B cell (primary cell): ENCODE measurements around the gene CSF1. TPM values are rescaled to one million over a fixed set of nuclear protein-coding genes. Genes with fewer than 3 reads are reported as not detected.
A peak's percentile ranks its signal among the peaks of the same experiment; 100 is the strongest.

Experiments
- ATAC-seq: fragments of 200-7000 bp; cut with Tn5 transposase; one replicate; pipeline ENCODE4 v1.10.0; 2021; ENCODE audit warnings: low read depth, mild to moderate bottlenecking, moderate number of reproducible peaks, moderate library complexity
- CTCF ChIA-PET: fragments of 350-600 bp; sonication (Branson Sonifier 250); formaldehyde crosslinking; loops from one replicate; lab custom pipeline; 2021; ENCODE audit warnings: antibody characterized with exemption, inconsistent platforms; lab: Charles Lee
- POLR2A ChIA-PET: fragments of 350-600 bp; sonication (Branson Sonifier 250); formaldehyde crosslinking; loops from one replicate; lab custom pipeline; 2021; ENCODE audit warnings: antibody characterized with exemption; lab: Charles Lee
- DNase-seq: peaks from one replicate; pipeline ENCODE4 v3.0.0; 2013
- H2AFZ ChIP-seq: 2 replicates; pipeline ENCODE4 v1.6.1; 2012; ENCODE audit warnings: mild to moderate bottlenecking, low read depth, low read length; ENCODE audit not compliant: insufficient read depth, poor library complexity, severe bottlenecking
- H3K27ac ChIP-seq, 2 donors: 1 replicate in 1 of 2; 2 replicates in 1 of 2; pipeline ENCODE4 v1.5.1; 2012 to 2013; ENCODE audit warnings: low read length in 2 of 2, mild to moderate bottlenecking in 2 of 2, moderate library complexity in 1 of 2
- H3K27me3 ChIP-seq, 4 experiments: fragments of 200-600 bp in 1 of 4; sonication (generic) in 1 of 4; replicated peaks in 1 of 4; 1 replicate in 2 of 4; 2 replicates in 2 of 4; pipeline versions ENCODE4 v1.6.1 to v1.7.0; 2013 to 2016; ENCODE audit warnings: low read length in 3 of 4, mild to moderate bottlenecking in 2 of 4, mixed read lengths in 1 of 4, moderate library complexity in 1 of 4; ENCODE audit not compliant: insufficient read depth in 4 of 4, control insufficient read depth in 3 of 4; ENCODE audit errors: control extremely low read depth in 1 of 4
- H3K36me3 ChIP-seq, 2 experiments: replicated peaks in 1 of 2; 1 replicate in 1 of 2; 2 replicates in 1 of 2; pipeline versions ENCODE4 v1.6.1 to v1.7.1; 2013; ENCODE audit warnings: low read length in 1 of 2; ENCODE audit not compliant: insufficient read depth in 2 of 2, control insufficient read depth in 1 of 2; ENCODE audit errors: control extremely low read depth in 1 of 2, extremely low read depth in 1 of 2
- H3K4me1 ChIP-seq, 2 donors: fragments of 200-600 bp in 1 of 2; sonication (generic) in 1 of 2; 1 replicate in 1 of 2; 2 replicates in 1 of 2; pipeline versions ENCODE4 v1.5.1 to v1.6.1; 2013 to 2017; ENCODE audit warnings: low read length in 2 of 2; ENCODE audit not compliant: control insufficient read depth in 2 of 2, insufficient read depth in 2 of 2
- H3K4me2 ChIP-seq: replicated peaks from 2 replicates; pipeline ENCODE3; 2012; ENCODE audit warnings: mild to moderate bottlenecking, low read depth, low read length; ENCODE audit not compliant: poor library complexity, severe bottlenecking
- H3K4me3 ChIP-seq, 5 experiments: fragments of 200-600 bp in 1 of 5; sonication (generic) in 1 of 5; 1 replicate in 3 of 5; 2 replicates in 2 of 5; pipeline versions ENCODE4 v1.5.1 to v1.7.0; 2011 to 2016; ENCODE audit warnings: low read length in 4 of 5, mild to moderate bottlenecking in 4 of 5, low read depth in 2 of 5, control low read depth in 1 of 5, moderate library complexity in 1 of 5; ENCODE audit not compliant: insufficient read depth in 1 of 5; ENCODE audit errors: control extremely low read depth in 1 of 5, extremely low read depth in 1 of 5
- H3K79me2 ChIP-seq: fragments of 200-600 bp; sonication (generic); one replicate; pipeline ENCODE4 v1.6.0; 2016; ENCODE audit warnings: low read length; ENCODE audit not compliant: control insufficient read depth, insufficient read depth
- H3K9ac ChIP-seq: fragments of 200-600 bp; sonication (generic); 2 replicates; pipeline ENCODE4 v1.6.1; 2017; ENCODE audit warnings: mild to moderate bottlenecking, low read length, moderate library complexity
- H3K9me3 ChIP-seq, 3 donors: one replicate each; pipeline versions ENCODE4 v1.6.1 to v1.7.1; 2013; ENCODE audit warnings: low read length in 2 of 3; ENCODE audit not compliant: control insufficient read depth in 2 of 3, insufficient read depth in 1 of 3; ENCODE audit errors: control extremely low read depth in 1 of 3
- H4K20me1 ChIP-seq: 2 replicates; pipeline ENCODE4 v1.6.0; 2012; ENCODE audit warnings: mild to moderate bottlenecking, low read length; ENCODE audit not compliant: insufficient read depth, control insufficient read depth, poor library complexity, severe bottlenecking
- H3K27ac Mint-ChIP-seq: one replicate; pipeline ENCODE4 v1.8.0; 2021; ENCODE audit warnings: mixed read lengths
- H3K27me3 Mint-ChIP-seq: one replicate; pipeline ENCODE4 v1.8.0; 2021; ENCODE audit warnings: mixed read lengths
- H3K4me1 Mint-ChIP-seq: one replicate; pipeline ENCODE4 v1.8.0; 2021; ENCODE audit warnings: mixed read lengths
- H3K4me3 Mint-ChIP-seq: one replicate; pipeline ENCODE4 v1.8.0; 2021; ENCODE audit warnings: mixed read lengths
- H3K9me3 Mint-ChIP-seq: one replicate; pipeline ENCODE4 v1.8.0; 2022; ENCODE audit warnings: mixed read lengths; ENCODE audit not compliant: insufficient read depth
- CTCF ChIP-seq: fragments of 200-600 bp; IDR thresholded peaks from one replicate; pipeline ENCODE4 v1.8.0; 2022; ENCODE audit warnings: antibody characterized with exemption, mild to moderate bottlenecking
- EZH2 ChIP-seq: IDR thresholded peaks from 2 replicates; pipeline ENCODE4 v1.6.1; 2012; ENCODE audit warnings: borderline replicate concordance, low read depth, mild to moderate bottlenecking, moderate library complexity, low read length; ENCODE audit not compliant: insufficient read depth, poor library complexity, severe bottlenecking
- WGBS: methylation state at CpG from one replicate; pipeline ENCODE4 v1.1.5; 2013; ENCODE audit warnings: missing lambda C conversion rate; ENCODE audit not compliant: insufficient coverage; 5-methylcytosine and 5-hydroxymethylcytosine counted together
- intact Hi-C: fragments of 100-400 bp; cut with micrococcal nuclease; formaldehyde crosslinking; loops from one replicate; pipeline ENCODE4 v1.10.0; 2022
- polyA plus RNA-seq: library from polyadenylated mRNA; depleted of rRNA; stranded (reverse); fragments of >200 nt; gene quantifications from 2 replicates; pipeline ENCODE4 v1.2.3, GENCODE V29; 2012
- total RNA-seq, 2 donors: library from RNA; stranded (reverse); fragments of 120-200 nt in 1 of 2; gene quantifications; 1 replicate in 1 of 2; 2 replicates in 1 of 2; pipeline versions ENCODE4 v1.2.3 to v1.2.4, GENCODE V29; 2013 to 2022

CSF1 gene
- total and polyA plus RNA-seq, 2 donors (not counting 1 experiment from before 2014, with no cell fraction given), result 0.55 to 4.2 TPM

- no peak overlapping the region for H3K4me2 ChIP-seq
- CTCF ChIA-PET, result interaction anchor here (0.6 to 1.5 kb wide), 2 partner anchors 77 to 92 kb away, joined by 4 to 5 read pairs; partner anchors contain the start of gene AHCYL1
- peaks cover 0 to 35% (median 0%) of the 10 kb centered on the region in 4 experiments for H3K27me3 ChIP-seq
- no peaks in the 10 kb centered on the region for H3K36me3 ChIP-seq
- TF ChIP-seq EZH2, result no peak
- H3K79me2 ChIP-seq, result no peaks in the 10 kb centered on the region
- Mint-ChIP-seq H3K27ac (peak overlapping the region; percentile 57), H3K27me3 (peaks cover 9% of the 10 kb centered on the region), H3K4me1 (peaks cover 35% of the 10 kb centered on the region), H3K4me3 (no peak overlapping the region), H3K9me3 (no peaks in the 10 kb centered on the region)
- no peaks in the 10 kb centered on the region for H4K20me1 ChIP-seq
- no peak for ATAC-seq
- peaks cover 38 to 43% of the 10 kb centered on the region in 2 donors for H3K4me1 ChIP-seq
- no peak overlapping the region for H3K9ac ChIP-seq
- no peak for DNase-seq
- WGBS, result 97% methylated on average over 7 of the region's 7 CpGs
- intact Hi-C loops, result no loop called here
- H3K9me3 ChIP-seq, result peaks cover 0 to 2% (median 0%) of the 10 kb centered on the region in 3 donors
- no peak overlapping the region for H3K4me3 ChIP-seq
- H3K27ac ChIP-seq, result no peak overlapping the region
- H2AFZ ChIP-seq, result no peak overlapping the region
- POLR2A ChIA-PET, result no interaction called here
These were observed 18.7 kb upstream of the CSF1 start for GRCh38 chr1:109891930-109892329.

GRCh38 chr1:109892561-109893368, 17.9 kb upstream of the CSF1 start:
- no peak for TF ChIP-seq CTCF
- no peak for TF ChIP-seq EZH2
- CTCF ChIA-PET, result no interaction called here
- intact Hi-C loops, result no loop called here
- Histone ChIP-seq H3K27me3 (peaks cover 0 to 35% (median 0%) of the 10 kb centered on the region in 4 experiments), H2AFZ (no peak overlapping the region), H3K4me3 (no peak overlapping the region), H3K79me2 (no peaks in the 10 kb centered on the region), H3K4me2 (no peak overlapping the region), H3K4me1 (peaks cover 30 to 34% of the 10 kb centered on the region in 2 donors), H3K27ac (no peak overlapping the region), H4K20me1 (no peaks in the 10 kb centered on the region), H3K9ac (no peak overlapping the region), H3K9me3 (peaks cover 0 to 6% (median 0%) of the 10 kb centered on the region in 3 donors), H3K36me3 (no peaks in the 10 kb centered on the region)
- 94% methylated on average over 5 of the region's 10 CpGs for WGBS
- Mint-ChIP-seq H3K27me3 (peaks cover 10% of the 10 kb centered on the region), H3K9me3 (no peaks in the 10 kb centered on the region), H3K4me3 (no peak overlapping the region), H3K4me1 (peaks cover 26% of the 10 kb centered on the region), H3K27ac (peak overlapping the region; percentile 57)
- DNase-seq, result no peak
- POLR2A ChIA-PET, result no interaction called here
- ATAC-seq, result no peak
